MG63 (cell line): ENCODE data around the gene TMEM253. TPM values are rescaled to one million over a fixed set of nuclear protein-coding genes. Genes with fewer than 3 reads are reported as not detected.

Experiments
- total RNA-seq: library from RNA; depleted of rRNA; stranded (reverse); fragments of >200 nt; shearing (Covaris generic); gene quantifications from 2 replicates; pipeline ENCODE4 v1.2.3, GENCODE V29; 2014; ENCODE audit warnings: low replicate concordance; rRNA removed

Gene TMEM253
- total RNA-seq, 1 experiment from 2014 or later, result not detected

Other genes with a start within 250 kb of the TMEM253 start
- gene RNASE3, start 209.7 kb upstream of the TMEM253 start, total RNA-seq, result not detected in 2 replicates
- not detected in 2 replicates for gene RNASE2, start 145.6 kb upstream of the TMEM253 start, total RNA-seq
- 46.7 and 72.0 TPM in 2 replicates for gene METTL17, start 111.1 kb upstream of the TMEM253 start, total RNA-seq
- not detected in 2 replicates for gene SLC39A2, start 101.8 kb upstream of the TMEM253 start, total RNA-seq
- gene NDRG2, start 76.0 kb upstream of the TMEM253 start, total RNA-seq, result 17.5 and 51.7 TPM in 2 replicates
- gene TPPP2, start 70.8 kb upstream of the TMEM253 start, total RNA-seq, result not detected in 2 replicates
- not detected in 2 replicates for gene RNASE13, start 66.3 kb upstream of the TMEM253 start, total RNA-seq
- not detected in 2 replicates for gene RNASE7, start 58.7 kb upstream of the TMEM253 start, total RNA-seq
- gene RNASE8, start 43.2 kb upstream of the TMEM253 start, total RNA-seq, result not detected in 2 replicates
- 9.1 and 10.0 TPM in 2 replicates for gene ARHGEF40, start 30.8 kb upstream of the TMEM253 start, total RNA-seq
- gene ZNF219, start 2.4 kb upstream of the TMEM253 start, total RNA-seq, result 14.4 and 33.3 TPM in 2 replicates
- gene OR5AU1, start 55.0 kb downstream of the TMEM253 start, total RNA-seq, result not detected in 2 replicates
- 994 and 1,287 TPM in 2 replicates for gene HNRNPC, start 168.4 kb downstream of the TMEM253 start, total RNA-seq
- gene RPGRIP1, start 179.0 kb downstream of the TMEM253 start, total RNA-seq, result not detected in 2 replicates